ENCODE data around the gene LTB.

The LTB gene, protein sequence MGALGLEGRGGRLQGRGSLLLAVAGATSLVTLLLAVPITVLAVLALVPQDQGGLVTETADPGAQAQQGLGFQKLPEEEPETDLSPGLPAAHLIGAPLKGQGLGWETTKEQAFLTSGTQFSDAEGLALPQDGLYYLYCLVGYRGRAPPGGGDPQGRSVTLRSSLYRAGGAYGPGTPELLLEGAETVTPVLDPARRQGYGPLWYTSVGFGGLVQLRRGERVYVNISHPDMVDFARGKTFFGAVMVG

GRCh38 chr6:31582230-31582643 lies at the start of gene LTB:
Gene LTB (minus strand): TSS chr6:31582424. CDS start chr6:31582417, 7 bp downstream.
- DNase-seq: no peak

DNA sequence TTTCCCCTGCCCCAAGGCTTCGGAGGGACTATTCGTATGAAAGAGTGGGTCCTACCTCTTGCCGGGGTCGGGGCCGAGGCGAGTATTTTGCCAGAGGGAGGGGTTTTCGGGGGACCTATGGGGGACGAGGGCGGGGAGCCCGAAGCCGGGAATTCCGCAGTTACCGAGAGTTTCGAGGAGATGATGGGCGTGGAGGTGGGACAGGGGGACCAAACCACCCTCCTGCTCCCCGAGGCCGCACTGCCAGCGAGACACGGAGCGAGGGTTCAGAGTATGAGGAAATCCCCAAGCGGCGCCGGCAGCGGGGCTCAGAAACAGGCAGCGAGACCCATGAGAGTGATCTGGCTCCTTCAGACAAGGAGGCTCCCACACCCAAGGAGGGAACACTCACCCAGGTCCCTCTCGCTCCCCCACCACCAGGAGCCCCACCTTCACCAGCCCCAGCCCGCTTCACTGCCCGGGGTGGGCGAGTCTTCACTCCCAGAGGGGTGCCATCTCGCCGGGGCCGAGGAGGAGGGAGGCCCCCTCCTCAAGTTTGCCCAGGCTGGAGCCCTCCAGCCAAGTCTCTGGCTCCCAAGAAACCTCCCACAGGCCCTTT lies 49.6 kb upstream of the LTB start:
- DNase-seq: no peak

DNA sequence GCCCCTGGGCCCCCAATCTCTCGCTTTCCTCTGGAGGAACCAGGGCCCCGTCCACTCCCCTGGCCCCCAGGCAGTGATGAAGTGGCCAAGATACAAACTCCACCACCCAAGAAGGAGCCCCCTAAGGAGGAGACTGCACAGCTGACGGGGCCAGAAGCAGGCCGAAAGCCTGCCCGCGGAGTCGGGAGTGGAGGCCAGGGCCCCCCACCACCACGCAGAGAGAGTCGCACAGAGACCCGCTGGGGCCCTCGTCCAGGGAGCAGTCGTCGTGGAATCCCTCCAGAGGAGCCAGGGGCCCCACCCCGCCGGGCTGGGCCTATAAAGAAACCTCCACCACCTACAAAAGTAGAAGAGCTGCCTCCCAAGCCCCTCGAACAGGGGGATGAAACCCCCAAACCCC lies 49.0 kb upstream of the LTB start:
- no peak for DNase-seq

GRCh38 chr6:31630177-31630934 lies 48.1 kb upstream of the LTB start:
- no peak for DNase-seq

- no peak for DNase-seq
Measured at GRCh38 chr6:31629014-31629413, 46.8 kb upstream of the LTB start.

GRCh38 chr6:31627690-31628287 lies 45.6 kb upstream of the LTB start:
- no peak for DNase-seq

- no peak for DNase-seq
Measured at GRCh38 chr6:31626952-31627351, 44.7 kb upstream of the LTB start.

DNA sequence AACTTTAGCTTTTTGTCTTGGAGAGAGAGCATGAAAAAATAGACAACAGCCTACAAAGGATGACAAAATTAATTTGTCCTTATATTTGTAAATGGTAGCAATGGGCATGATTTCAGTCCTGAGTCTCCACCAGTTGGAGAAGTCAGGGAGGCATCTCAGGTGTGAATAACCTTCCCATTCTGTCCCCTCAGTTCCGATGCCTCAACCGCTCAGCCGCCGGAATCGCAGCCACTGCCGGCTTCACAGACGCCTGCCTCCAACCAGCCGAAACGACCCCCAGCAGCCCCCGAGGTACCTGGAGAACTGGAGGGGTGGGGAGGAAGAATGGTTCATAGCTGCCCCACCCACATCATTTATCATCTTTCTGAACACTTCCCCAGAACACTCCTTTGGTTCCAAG lies 41.8 kb upstream of the LTB start:
- no peak for DNase-seq

DNA sequence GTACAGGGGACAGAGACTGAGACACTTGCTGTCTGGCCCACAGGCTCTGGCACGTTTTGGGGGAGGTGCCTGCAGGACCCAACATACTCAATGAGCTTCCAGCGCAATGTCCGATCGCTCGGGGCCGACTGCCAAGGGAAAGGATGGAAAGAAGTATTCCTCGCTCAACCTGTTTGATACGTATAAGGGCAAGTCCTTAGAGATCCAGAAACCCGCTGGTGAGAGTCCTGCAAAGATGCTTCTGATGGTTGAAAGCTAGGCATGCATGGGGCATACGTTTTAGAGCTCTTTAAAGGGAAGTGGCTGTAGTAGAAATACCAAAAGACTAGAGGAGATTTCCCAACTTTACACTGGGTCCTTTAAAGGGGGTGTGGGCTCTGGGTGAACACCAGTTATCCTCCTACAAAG lies 40.5 kb upstream of the LTB start:
- DNase-seq: no peak

- DNase-seq: no peak
Measured at GRCh38 chr6:31621991-31622390, 39.8 kb upstream of the LTB start.

DNA sequence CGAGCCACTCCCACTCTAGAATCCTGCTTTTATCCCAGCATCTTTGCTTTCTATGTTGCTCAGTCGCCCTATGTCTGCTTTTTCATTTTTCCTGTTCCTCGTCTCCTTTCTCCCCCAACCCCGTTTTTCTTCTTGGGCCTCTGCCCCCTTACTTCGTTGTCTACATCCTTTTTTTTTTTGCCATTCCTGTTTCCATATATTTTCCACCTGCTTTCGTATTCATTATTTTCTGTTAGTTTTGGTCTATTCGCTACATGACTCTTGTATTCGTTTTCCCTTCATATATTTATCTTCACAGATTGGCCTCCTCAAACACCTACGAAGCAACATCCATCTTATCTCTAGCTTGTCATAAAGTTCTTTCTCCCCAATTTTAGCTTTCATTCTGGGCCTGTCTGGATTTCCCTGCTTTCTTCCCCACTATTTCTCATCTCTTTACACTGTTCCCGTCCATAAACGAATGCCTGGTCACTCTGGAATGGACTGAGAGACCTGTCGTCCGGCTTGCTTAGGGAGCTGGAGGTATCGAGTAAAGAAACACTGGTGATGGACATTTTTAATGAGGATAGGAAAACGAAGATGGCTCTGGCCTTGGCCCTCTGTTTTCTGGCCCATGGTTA lies 39.2 kb upstream of the LTB start:
- DNase-seq: no peak

DNA sequence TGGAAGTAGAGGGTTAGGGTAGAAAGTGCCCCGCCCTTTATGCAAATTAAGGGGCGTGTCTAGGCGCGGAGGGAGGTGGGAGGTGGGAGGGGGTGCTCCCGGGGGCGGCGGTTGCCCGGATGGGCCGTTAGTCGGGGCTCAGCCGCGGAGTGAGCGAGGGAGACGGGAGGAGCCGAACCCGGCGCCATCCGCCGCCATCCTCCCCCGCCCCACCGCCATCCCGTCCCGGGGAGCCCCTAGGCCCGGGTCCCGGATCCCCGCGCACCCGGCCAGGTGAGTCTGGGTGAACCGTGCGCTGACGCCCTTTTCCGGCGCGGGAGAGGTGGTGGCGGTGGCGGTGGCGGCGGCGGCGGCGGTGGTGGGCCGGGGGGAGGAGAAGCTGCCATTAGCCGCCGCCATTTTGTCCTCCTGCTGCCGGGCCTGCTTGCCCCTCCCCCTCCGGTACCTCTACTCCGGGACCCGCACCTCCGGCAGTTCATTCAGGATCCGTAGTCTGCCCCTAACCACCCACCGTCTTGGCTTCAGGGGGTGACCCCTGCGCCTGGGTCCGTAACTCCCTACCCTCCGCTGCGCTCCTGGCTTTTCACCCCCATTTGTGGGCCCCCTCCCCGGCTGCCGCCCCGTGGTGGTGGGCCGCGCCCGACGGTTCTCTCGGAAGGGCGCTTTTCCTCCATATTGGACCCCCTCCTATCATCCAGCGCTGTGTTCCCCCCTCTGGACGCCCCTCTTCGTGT lies 38.5 kb upstream of the LTB start, which contains the start of gene PRRC2A:
TSS of gene PRRC2A (plus strand) at position 130 of the 734 bp plus-strand sequence. CDS start 2,075 bp downstream, outside the sequence.
- DNase-seq: peak; percentile 81

GRCh38 chr6:31619805-31620585 lies 37.8 kb upstream of the LTB start:
- peak; percentile 98 for DNase-seq

GRCh38 chr6:31617010-31617409 lies 34.8 kb upstream of the LTB start:
- DNase-seq: no peak

DNA sequence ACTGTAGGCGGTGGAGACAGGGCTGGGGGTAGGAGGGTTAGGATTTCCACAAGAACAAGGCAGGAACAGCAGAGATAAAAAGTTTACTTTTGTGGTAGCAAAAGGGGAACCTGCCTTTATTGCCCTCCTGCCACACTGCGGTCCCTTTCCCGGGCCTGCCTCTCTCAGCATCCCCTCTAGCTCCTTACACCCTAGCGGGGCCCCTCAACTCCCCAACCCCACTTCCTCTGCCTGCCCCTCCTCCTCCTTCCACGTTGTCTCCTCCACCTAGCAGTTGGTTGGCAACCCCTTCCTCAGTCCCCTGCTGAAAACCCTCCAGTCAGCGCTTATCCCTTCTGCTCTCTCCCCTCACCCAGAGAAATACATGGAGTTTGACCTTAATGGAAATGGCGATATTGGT lies 33.5 kb upstream of the LTB start:
- no peak for DNase-seq

- no peak for DNase-seq
Measured at GRCh38 chr6:31614684-31615578, 32.7 kb upstream of the LTB start, which contains the start of gene AIF1. Gene AIF1 (plus strand): TSS chr6:31615234. CDS start chr6:31615330, 96 bp downstream.

- no peak for DNase-seq
Measured at GRCh38 chr6:31614075-31614619, 31.9 kb upstream of the LTB start.

GRCh38 chr6:31610968-31611367 lies 28.7 kb upstream of the LTB start:
- no peak for DNase-seq

GRCh38 chr6:31609519-31610406 lies 27.5 kb upstream of the LTB start:
- no peak for DNase-seq
